ENCODE data around the gene DNAJC27.

DNA sequence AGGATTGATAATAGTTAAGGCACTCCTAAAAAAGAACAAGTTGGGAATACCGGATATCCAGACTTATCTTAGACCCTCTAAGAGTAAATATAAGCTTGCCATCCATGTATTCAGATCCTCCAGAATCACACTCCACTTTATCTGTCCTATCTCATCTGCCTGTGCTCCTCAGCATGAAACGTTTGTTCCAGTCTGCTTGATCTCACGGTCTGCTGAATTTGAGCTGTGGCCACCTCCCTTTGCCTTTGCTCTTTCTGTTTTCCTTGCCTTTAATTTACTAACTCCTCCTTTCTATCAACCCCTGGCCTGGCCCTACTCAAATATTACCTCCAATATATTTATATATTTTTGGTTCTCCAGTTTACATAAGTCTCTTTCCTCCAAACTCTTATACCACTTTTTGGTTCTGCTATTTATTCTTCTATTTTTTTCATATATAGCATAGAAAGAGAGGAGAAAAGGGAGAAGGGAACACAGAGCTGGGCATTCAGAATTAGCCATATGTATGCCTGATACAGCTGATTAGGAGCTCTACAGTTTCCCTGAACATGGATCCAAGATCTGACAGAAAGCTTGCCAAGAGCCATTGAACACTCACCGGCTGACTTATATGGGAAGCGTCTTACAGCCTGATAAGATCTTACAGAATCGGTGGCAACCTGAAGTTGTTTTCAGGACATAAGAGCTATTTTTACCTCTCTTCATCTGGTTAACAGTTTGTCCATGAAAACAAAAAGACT lies 21.8 kb upstream of the DNAJC27 start:
- TF ChIP-seq, protein P1, sequence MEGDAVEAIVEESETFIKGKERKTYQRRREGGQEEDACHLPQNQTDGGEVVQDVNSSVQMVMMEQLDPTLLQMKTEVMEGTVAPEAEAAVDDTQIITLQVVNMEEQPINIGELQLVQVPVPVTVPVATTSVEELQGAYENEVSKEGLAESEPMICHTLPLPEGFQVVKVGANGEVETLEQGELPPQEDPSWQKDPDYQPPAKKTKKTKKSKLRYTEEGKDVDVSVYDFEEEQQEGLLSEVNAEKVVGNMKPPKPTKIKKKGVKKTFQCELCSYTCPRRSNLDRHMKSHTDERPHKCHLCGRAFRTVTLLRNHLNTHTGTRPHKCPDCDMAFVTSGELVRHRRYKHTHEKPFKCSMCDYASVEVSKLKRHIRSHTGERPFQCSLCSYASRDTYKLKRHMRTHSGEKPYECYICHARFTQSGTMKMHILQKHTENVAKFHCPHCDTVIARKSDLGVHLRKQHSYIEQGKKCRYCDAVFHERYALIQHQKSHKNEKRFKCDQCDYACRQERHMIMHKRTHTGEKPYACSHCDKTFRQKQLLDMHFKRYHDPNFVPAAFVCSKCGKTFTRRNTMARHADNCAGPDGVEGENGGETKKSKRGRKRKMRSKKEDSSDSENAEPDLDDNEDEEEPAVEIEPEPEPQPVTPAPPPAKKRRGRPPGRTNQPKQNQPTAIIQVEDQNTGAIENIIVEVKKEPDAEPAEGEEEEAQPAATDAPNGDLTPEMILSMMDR (IDR thresholded peaks at IDR 0.05) = no peak
- no peak for TF ChIP-seq ZFX (IDR thresholded peaks at IDR 0.05; ENCODE audit: borderline replicate concordance)

Data from 22Rv1 (cell line).